GM18505 (cell line): ENCODE data around the gene PYURF.

Experiments used
- ATAC-seq: cut with Tn5 transposase; IDR thresholded peaks from one replicate; pipeline ENCODE4 v1.9.1; 2021; ENCODE audit not compliant: unreplicated experiment
- POLR2A ChIP-seq: IDR thresholded peaks from 4 replicates; pipeline ENCODE4 v1.6.1; 2011; ENCODE audit warnings: borderline replicate concordance; ENCODE audit not compliant: insufficient read depth, insufficient read length; ENCODE audit errors: extremely low read depth

PYURF gene

DNA sequence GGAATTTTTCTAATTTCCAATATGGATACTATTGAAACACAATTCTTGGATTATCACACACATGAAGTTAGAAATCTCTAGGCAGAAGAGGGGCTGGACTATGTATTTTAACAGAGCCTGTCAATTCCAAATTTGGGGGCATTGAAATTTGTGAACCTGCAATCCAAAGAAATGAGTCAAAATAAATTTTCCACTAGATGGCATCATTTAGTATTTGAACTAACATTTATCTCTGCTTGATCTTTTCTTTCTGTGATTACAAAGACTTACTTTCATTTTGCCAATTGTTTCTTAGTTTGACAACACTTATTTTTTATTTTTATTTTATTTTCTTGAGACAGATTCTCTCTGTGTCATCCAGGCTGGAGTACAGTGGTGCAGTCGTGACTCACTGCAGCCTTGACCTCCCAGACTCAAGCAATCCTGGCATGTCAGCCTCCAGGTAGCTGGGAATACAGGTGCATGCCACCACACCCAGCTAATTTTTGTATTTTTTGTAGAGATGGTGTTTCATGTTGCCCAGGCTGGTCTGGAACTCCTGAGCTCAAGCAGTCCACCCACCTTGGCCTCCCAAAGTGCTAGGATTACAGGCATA, 2.7 kb upstream of the PYURF start:
- no peak for TF ChIP-seq POLR2A
- ATAC-seq: no peak

DNA sequence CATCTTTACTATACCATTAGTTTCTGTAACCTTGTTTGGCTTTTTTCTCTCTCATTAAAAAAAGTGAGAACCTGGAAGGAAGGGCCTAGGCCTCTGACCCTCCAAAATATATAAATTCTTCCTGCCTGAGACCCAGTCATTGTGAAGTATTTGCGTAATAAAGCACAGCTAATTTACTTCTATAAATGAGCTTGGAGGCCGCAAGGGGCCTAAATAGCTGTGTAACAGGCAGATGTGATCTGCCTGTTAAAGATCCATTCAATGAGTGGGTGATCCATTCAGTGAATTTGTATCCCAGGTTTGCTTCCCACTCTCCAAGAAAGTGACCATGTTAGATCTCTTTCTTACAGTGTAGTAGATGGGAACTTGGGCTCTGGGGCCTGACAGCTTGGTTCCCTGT, 595 bp upstream of the PYURF start:
- no peak for TF ChIP-seq POLR2A
- no peak for ATAC-seq

DNA sequence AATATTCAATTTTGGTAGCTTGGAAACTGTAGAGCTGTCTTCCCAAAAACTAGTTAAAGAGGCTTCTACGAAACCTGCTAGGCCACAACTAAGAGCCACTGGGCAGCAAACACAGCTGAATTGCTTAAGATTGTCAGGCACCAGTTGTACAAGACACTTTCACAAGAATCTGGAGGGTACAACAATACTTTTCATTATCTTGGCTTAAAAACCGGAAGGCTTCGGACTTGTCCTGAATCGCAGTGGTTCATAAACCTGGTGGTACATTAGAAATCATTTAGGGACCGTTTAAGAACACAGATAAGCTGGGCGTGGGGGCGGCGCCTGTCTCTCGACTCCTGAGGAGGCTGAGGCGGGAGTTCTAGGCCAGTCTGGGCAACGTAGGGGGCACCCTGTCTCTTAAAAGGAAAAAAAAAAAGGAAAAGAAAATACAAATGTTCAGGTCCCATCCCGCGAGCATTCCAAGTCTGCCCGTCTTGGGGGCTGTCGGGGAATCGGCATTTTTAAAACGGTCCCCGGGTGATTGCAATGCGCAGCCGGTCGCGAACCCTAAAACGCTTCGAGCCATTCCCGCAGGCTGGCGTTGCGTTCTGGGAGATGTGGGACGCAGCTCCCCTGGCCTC, 763 bp downstream of the PYURF start:
- ATAC-seq: no peak
- no peak for TF ChIP-seq POLR2A

DNA sequence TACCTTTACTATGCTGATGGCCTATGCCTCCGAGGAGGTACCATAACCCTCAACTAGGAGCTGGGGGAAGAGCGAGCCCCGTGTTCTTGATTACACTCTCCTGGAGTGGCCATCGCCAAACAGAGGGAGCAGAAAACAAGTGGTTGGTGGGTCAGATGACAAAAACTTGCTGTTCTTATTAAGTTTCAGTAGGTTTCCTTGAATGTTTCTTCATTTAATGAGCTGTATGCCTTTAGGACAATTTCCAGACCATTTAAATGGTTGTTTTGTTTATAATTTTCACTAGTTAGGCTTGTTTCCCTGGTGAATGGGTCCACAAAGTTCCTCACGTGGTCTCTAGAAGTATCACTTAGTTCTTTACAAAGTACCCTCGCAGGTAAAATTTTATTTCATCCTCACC, 4.7 kb downstream of the PYURF start:
- ATAC-seq: no peak
- TF ChIP-seq POLR2A: no peak

DNA sequence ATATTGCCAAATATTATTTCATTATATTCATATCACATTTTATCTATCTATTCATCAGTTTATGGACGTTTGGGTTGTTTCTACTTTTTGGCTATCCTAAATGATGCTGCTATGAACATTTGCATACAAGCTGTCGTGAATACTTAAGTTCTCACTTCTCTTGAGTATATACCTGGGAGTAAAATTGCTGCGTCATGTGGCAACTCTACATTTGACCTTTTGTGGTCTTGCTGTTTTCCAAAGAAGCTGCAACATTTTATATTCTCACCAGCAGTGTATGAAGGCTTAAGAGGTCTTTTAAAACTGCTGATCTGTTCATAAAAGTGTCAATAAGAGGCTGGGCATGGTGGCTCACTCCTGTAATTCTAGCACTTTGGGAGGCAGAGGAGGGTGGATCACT, 5.8 kb downstream of the PYURF start:
- no peak for ATAC-seq
- no peak for TF ChIP-seq POLR2A

DNA sequence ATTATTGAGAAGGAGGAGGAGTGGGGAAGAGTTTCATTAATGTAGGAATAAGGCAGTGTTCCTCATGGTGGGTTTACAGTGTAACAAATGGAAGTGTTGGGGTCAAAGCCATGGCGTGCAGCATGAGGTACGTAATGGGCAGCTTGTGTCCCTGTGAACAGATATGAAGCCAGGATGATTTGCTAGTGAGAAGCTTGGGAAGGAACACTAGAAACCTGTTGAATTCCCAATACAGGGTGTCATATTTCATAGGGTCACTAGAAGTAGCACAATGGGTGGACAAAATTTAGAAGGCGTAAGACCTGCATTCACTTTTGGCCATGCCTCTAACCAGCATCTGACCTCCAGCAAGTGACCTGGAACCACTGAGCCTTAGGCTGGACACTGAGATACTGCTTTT, 6.8 kb downstream of the PYURF start:
- ATAC-seq: no peak
- no peak for TF ChIP-seq POLR2A

DNA sequence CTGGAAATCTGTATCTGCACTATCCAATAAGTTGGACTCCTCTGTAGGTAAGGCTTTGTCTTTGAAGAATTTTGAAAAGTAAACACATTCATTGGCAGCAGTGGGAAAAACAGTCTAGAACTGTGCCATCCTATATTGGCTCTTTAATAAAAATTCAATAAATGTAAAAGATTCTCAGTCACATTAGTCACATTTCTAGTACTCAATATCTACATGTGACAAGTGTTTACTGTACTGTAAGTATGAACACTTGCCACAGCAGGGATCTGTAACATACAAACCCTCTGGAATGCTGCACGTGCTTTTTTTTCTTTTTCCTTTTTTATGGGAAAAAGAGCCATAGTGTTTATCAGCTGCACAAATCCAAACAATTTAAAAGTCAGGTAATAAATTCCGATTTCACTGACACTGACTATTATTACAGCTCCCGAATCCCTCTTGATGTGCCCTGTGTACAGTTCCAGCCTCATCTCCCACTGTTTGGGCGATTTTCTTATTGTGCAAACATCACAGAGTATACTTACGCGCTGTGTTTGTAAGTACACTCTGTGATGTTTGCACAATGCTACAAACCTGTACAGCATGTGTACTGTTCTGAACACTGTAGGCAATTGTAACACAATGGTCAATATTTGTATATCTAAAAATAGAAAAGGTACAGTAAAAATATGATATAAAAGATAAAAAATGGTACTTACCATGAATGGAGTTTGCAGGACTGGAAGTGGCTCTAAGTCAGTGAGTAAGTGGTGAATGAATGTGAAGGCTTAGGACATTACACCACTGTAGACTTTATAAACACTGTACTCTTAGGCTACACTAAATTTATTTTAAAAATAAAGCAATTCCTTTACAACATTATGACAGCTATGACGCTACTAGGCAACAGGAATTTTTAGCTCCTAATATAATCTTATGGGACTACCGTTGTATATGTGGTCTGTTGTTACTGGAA, 8.7 kb downstream of the PYURF start:
- TF ChIP-seq POLR2A: no peak
- ATAC-seq: no peak

DNA sequence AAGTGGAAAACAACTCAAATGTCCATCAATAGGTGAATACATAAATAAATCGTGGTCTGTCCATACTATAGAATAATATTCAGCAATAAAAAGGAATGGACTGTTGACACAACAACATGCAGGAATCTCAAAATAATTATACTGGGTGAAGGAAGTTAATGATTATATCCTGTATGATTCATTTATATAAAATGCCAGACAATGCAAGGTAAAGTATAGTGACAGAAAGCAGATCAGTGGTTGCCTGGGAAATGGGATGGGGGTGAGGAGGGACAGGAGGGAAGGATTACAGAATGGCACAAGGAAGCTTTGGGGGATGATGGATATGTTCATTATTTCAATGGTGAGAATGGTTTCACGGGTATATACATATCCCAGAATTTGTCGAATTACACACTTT, 12.3 kb downstream of the PYURF start:
- TF ChIP-seq POLR2A: no peak
- ATAC-seq: no peak

DNA sequence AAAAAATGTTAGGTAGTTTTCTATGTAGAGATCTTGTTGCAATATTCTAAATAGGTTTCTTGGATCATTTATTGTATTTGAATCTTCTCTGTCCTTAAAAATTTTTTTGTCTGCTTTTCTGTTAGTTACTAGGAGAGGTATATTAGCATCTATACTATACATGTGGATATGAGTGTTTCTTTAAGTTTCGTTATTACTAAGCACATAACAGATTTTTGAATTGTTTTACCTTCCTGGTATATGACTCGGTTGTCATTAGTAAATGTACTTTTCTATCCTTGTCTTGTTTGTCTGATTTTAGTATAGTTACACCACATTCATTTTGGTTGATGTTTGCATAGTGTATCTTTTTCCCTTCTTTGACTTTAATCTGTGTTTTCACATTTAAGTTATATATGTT, 20.2 kb downstream of the PYURF start:
- no peak for TF ChIP-seq POLR2A
- no peak for ATAC-seq

DNA sequence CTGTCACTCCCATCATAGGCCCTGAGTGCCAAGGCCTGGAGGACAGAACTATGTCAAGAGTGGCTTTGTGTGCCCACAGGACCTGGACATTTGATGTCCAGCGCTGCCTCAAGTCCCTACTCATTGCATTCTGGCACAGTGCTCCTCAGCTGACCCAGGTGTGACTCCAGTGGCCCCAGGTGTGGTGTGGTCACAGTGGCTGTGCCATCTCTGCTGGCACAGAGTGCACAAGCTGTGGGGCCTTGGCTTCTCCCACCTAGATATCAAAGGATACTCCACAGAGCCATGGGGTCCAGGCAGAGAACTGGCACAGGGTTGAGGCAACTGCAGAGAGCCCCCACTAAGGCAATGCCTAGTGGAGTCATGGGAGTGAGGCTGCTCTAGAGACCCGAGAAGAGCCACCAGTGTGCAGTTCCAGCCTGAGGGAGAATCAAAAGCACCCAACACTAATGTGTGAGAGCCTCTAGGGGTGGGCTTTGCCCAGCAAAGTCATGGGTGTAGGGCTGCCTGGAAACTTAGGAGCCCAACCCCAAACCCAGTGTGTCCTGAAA, 25.6 kb downstream of the PYURF start:
- TF ChIP-seq POLR2A: no peak
- no peak for ATAC-seq

DNA sequence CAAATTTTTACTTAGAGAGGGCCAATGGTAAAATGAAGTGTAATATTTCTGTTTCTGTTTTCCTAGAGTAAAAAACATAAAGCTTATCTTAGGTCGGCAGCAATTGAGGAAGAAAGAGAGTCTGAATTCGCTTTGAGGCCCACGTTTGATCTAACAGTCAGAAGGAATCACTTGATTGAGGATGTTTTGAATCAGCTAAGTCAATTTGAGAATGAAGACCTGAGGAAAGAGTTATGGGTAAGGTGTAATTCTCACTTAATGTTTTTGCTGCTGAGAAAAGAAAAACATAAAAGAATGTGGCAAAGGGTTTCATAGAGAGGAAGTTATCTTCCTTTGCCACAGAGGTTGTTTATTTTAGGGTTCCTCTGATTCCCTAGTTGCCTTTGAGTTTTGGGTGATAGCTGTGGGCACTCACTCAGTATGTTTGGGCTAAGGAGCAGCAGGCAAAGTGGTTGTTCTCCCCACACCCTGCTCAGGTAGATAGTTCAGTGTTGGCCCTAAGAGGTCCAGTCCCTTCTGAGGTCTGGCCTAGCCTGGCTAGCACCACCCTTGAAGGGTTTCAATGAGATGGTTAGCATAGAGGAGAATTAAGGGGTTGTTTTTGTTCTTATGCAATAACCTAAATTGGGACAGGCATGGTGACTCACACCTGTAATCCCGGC, 34.3 kb downstream of the PYURF start:
- no peak for TF ChIP-seq POLR2A

DNA sequence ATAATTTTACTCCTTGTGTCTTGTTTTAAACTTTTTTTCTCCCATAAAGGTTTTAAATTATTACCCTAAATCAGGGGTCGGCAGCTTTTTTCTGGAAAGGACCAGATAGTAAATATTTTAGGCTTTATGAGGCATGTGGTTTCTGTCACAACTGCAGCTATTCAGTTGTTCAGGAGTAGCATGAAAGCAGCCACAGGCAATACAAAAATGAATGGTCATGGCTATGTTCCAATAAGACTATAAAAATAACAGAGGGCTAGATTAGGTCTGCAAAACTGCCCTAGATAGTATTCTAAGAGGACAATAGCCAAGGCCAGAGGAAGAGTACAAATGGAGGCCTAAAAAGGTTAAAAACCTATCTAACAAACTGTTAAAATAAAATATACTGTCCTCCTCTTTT, 42.0 kb downstream of the PYURF start:
- no peak for ATAC-seq
- TF ChIP-seq POLR2A: no peak

More for the DNA sequence above, 34.3 kb downstream of the PYURF start:
- ATAC-seq: no peak

DNA sequence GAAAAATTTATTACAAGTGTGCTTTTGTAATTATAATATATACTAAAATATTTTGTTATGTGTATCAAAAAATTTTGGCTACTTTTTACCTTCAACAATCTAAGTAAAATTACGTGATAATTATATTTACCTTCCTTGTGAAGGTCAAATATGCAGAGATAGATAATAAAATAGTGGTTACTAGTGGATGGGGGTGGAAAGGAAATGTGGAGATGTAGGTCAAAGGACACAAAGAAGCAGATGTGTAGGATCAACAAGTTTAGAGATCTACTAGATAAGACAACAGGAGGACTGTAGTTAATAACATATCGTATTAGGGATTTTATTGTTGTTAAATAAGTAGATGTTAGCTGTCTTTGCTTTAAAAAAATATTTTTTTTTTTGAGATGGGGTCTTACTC, 45.3 kb downstream of the PYURF start:
- no peak for TF ChIP-seq POLR2A
- ATAC-seq: no peak

DNA sequence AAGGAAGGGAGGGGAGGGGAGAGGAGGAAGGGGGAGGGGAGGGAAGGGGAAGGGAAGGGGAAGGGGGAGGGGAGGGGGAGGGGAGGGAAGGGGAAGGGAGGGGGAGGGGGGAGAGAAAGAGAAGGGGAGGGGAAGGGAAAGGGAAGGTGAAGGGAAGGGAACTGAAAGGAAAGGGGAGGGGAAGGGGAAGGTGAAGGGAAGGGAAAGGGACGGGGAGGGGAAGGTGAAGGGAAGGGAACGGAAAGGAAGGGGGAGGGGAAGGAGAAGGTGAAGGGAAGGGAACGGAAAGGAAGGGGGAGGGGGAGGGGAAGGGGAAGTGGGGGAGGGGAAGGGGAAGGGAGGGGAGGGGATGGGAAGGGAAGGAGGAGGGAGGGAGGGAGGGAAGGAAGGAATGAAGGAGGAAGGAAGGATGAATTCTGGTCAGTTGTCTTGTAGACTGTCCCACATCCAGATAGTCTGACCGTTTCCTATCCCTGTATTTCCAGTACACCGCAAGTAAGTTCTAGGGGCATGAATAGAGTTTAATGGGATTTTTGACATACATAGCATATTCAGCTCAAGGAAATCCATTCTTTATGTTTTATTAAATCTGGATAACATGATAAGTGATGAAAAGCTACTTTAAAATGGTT, 46.2 kb downstream of the PYURF start:
- no peak for TF ChIP-seq POLR2A
- no peak for ATAC-seq
